ENCODE measurements around the gene TXNRD3.

The TXNRD3 gene

GRCh38 chr3:126573492-126574117 lies 81.3 kb downstream of the TXNRD3 start:
- Mint-ChIP-seq H3K27me3 (peaks cover 7% of the 10 kb centered on the region), H3K27ac (no peak overlapping the region), H3K36me3 (no peaks in the 10 kb centered on the region), H3K4me1 (no peaks in the 10 kb centered on the region), H3K4me3 (no peak overlapping the region), H3K9me3 (no peaks in the 10 kb centered on the region)
- DNase-seq, result no peak
- CTCF ChIA-PET, result no interaction called here

- Mint-ChIP-seq H3K27ac (no peak overlapping the region), H3K4me3 (no peak overlapping the region), H3K36me3 (no peaks in the 10 kb centered on the region), H3K9me3 (no peaks in the 10 kb centered on the region), H3K4me1 (no peaks in the 10 kb centered on the region), H3K27me3 (peaks cover 7% of the 10 kb centered on the region)
- no peak for DNase-seq
- CTCF ChIA-PET, result no interaction called here
These were observed 83.8 kb downstream of the TXNRD3 start for GRCh38 chr3:126571078-126571477.

- H3K36me3 Mint-ChIP-seq, result no peaks in the 10 kb centered on the region
- H3K27me3 Mint-ChIP-seq, result peaks cover 8% of the 10 kb centered on the region
- CTCF ChIA-PET, result no interaction called here
- no peak for DNase-seq
- no peaks in the 10 kb centered on the region for H3K4me1 Mint-ChIP-seq
- no peak overlapping the region for H3K4me3 Mint-ChIP-seq
- H3K27ac Mint-ChIP-seq, result no peak overlapping the region
- H3K9me3 Mint-ChIP-seq, result no peaks in the 10 kb centered on the region
These were observed 84.8 kb downstream of the TXNRD3 start for GRCh38 chr3:126570103-126570541.

- DNase-seq, result no peak
- no peak overlapping the region for H3K4me3 Mint-ChIP-seq
- CTCF ChIA-PET, result no interaction called here
- no peaks in the 10 kb centered on the region for H3K9me3 Mint-ChIP-seq
- no peak overlapping the region for H3K27ac Mint-ChIP-seq
- no peaks in the 10 kb centered on the region for H3K4me1 Mint-ChIP-seq
- H3K36me3 Mint-ChIP-seq, result no peaks in the 10 kb centered on the region
- peaks cover 11% of the 10 kb centered on the region for H3K27me3 Mint-ChIP-seq
These were observed 85.4 kb downstream of the TXNRD3 start for GRCh38 chr3:126569390-126569975.

- no peaks in the 10 kb centered on the region for H3K4me1 Mint-ChIP-seq
- H3K4me3 Mint-ChIP-seq, result no peak overlapping the region
- DNase-seq, result no peak
- no peaks in the 10 kb centered on the region for H3K9me3 Mint-ChIP-seq
- H3K27me3 Mint-ChIP-seq, result peaks cover 11% of the 10 kb centered on the region
- CTCF ChIA-PET, result no interaction called here
- H3K27ac Mint-ChIP-seq, result no peak overlapping the region
- no peaks in the 10 kb centered on the region for H3K36me3 Mint-ChIP-seq
These were observed 86.1 kb downstream of the TXNRD3 start for GRCh38 chr3:126568776-126569342.

GRCh38 chr3:126567696-126568438 lies 87.1 kb downstream of the TXNRD3 start:
- Mint-ChIP-seq H3K27ac (no peak overlapping the region), H3K27me3 (peaks cover 11% of the 10 kb centered on the region), H3K4me3 (no peak overlapping the region), H3K36me3 (no peaks in the 10 kb centered on the region), H3K9me3 (no peaks in the 10 kb centered on the region), H3K4me1 (no peaks in the 10 kb centered on the region)
- CTCF ChIA-PET, result no interaction called here
- no peak for DNase-seq

GRCh38 chr3:126562737-126563276 lies 92.1 kb downstream of the TXNRD3 start:
- Mint-ChIP-seq H3K27me3 (peaks cover 5% of the 10 kb centered on the region), H3K36me3 (no peaks in the 10 kb centered on the region), H3K9me3 (no peaks in the 10 kb centered on the region), H3K27ac (no peak overlapping the region), H3K4me3 (no peak overlapping the region), H3K4me1 (no peaks in the 10 kb centered on the region)
- CTCF ChIA-PET, result no interaction called here
- DNase-seq, result no peak

- Mint-ChIP-seq H3K36me3 (no peaks in the 10 kb centered on the region), H3K4me3 (no peak within 1 kb of the TSS), H3K27me3 (peaks cover 2% of the 10 kb centered on the region), H3K27ac (no peak within 1 kb of the TSS), H3K4me1 (no peaks in the 10 kb centered on the region), H3K9me3 (no peaks in the 10 kb centered on the region)
- no peak for DNase-seq
- CTCF ChIA-PET, result no interaction called here
These were observed 96.4 kb downstream of the TXNRD3 start, which contains the start of gene C3orf22 for GRCh38 chr3:126558336-126559071. TSS of gene C3orf22 (minus strand) at chr3:126558932. CDS start at chr3:126553390, 5,542 bp downstream.

GRCh38 chr3:126557761-126558160 lies 97.2 kb downstream of the TXNRD3 start:
- Mint-ChIP-seq H3K4me1 (no peaks in the 10 kb centered on the region), H3K27me3 (peaks cover 3% of the 10 kb centered on the region), H3K27ac (no peak overlapping the region), H3K4me3 (no peak overlapping the region), H3K9me3 (no peaks in the 10 kb centered on the region), H3K36me3 (no peaks in the 10 kb centered on the region)
- CTCF ChIA-PET, result no interaction called here
- DNase-seq, result no peak

GRCh38 chr3:126557415-126557745 lies 97.5 kb downstream of the TXNRD3 start:
- H3K9me3 Mint-ChIP-seq, result no peaks in the 10 kb centered on the region
- peaks cover 3% of the 10 kb centered on the region for H3K27me3 Mint-ChIP-seq
- H3K4me1 Mint-ChIP-seq, result no peaks in the 10 kb centered on the region
- H3K4me3 Mint-ChIP-seq, result no peak overlapping the region
- no peak overlapping the region for H3K27ac Mint-ChIP-seq
- H3K36me3 Mint-ChIP-seq, result no peaks in the 10 kb centered on the region
- no peak for DNase-seq
- CTCF ChIA-PET, result no interaction called here
